Hepatocyte (in vitro differentiated cells): Measurements from ENCODE around the gene C1QTNF3.

Source experiments
- EZH2 ChIP-seq: fragments of 200-600 bp; sonication (generic); IDR thresholded peaks from 2 replicates; pipeline ENCODE4 v1.6.1; 2016; ENCODE audit warnings: antibody characterized with exemption, mild to moderate bottlenecking, borderline replicate concordance
- TF ChIP-seq, protein P1 (sequence below): fragments of 200-600 bp; sonication (generic); IDR thresholded peaks from 2 replicates; pipeline ENCODE4 v1.5.1; 2016; ENCODE audit warnings: antibody characterized with exemption, mild to moderate bottlenecking; ENCODE audit not compliant: poor library complexity

GRCh38 chr5:33975852-33976251 is 67.2 kb downstream of the C1QTNF3 start:
- TF ChIP-seq, protein P1, sequence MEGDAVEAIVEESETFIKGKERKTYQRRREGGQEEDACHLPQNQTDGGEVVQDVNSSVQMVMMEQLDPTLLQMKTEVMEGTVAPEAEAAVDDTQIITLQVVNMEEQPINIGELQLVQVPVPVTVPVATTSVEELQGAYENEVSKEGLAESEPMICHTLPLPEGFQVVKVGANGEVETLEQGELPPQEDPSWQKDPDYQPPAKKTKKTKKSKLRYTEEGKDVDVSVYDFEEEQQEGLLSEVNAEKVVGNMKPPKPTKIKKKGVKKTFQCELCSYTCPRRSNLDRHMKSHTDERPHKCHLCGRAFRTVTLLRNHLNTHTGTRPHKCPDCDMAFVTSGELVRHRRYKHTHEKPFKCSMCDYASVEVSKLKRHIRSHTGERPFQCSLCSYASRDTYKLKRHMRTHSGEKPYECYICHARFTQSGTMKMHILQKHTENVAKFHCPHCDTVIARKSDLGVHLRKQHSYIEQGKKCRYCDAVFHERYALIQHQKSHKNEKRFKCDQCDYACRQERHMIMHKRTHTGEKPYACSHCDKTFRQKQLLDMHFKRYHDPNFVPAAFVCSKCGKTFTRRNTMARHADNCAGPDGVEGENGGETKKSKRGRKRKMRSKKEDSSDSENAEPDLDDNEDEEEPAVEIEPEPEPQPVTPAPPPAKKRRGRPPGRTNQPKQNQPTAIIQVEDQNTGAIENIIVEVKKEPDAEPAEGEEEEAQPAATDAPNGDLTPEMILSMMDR: no peak
- TF ChIP-seq EZH2: no peak
